Right lobe of liver (tissue), 6 donors: ENCODE results near the gene EIF2B2. TPM values are rescaled to one million over a fixed set of nuclear protein-coding genes. Genes with fewer than 3 reads are reported as not detected.

Experiments used
- ATAC-seq, 4 donors: fragments of 200-7000 bp; cut with Tn5 transposase; one replicate each; pipeline ENCODE4 v1.9.1; 2020; ENCODE audit warnings: mild to moderate bottlenecking in 4 of 4, moderate library complexity in 4 of 4
- DNase-seq, 3 donors: peaks; one replicate each; pipeline ENCODE4 v3.0.0-alpha.2; 2020
- H3K27ac ChIP-seq, 3 donors: fragments of 200-600 bp; one replicate each; pipeline ENCODE4 v1.8.0; 2022
- H3K27me3 ChIP-seq, 2 donors: fragments of 200-600 bp; one replicate each; pipeline ENCODE4 v1.8.0; 2022
- H3K36me3 ChIP-seq, 4 donors: fragments of 200-600 bp; sonication (generic) in 1 of 4; one replicate each; pipeline versions ENCODE4 v1.5.1 to v1.8.0; 2017 to 2022; ENCODE audit warnings: control low read depth in 1 of 4
- H3K4me1 ChIP-seq, 4 donors: fragments of 200-600 bp; sonication (generic) in 1 of 4; one replicate each; pipeline versions ENCODE4 v1.5.1 to v1.8.0; 2017 to 2022; ENCODE audit warnings: control low read depth in 1 of 4
- H3K4me3 ChIP-seq, 3 donors: fragments of 200-600 bp; one replicate each; pipeline ENCODE4 v1.8.0; 2022
- H3K9me3 ChIP-seq, 4 donors: fragments of 200-600 bp; sonication (generic) in 1 of 4; one replicate each; pipeline versions ENCODE4 v1.5.1 to v1.8.0; 2017 to 2022; ENCODE audit warnings: control low read depth in 1 of 4
- POLR2A ChIP-seq: fragments of 450-650 bp; IDR thresholded peaks from one replicate; pipeline ENCODE4 v1.6.1; 2017; ENCODE audit warnings: antibody characterized with exemption, mild to moderate bottlenecking
- WGBS: methylation state at CpG from one replicate; pipeline ENCODE4 v1.1.6; 2018; ENCODE audit warnings: low coverage, low lambda C conversion rate; ENCODE audit not compliant: insufficient coverage; ENCODE audit errors: missing lambda C conversion rate; 5-methylcytosine and 5-hydroxymethylcytosine counted together
- intact Hi-C, 2 donors: fragments of 100-400 bp; cut with DNase I; formaldehyde crosslinking; loops; one replicate each; pipeline versions ENCODE4 v1.11.2 to v1.14.1; 2022
- total RNA-seq, 6 experiments: library from RNA; depleted of rRNA in 2 of 6; stranded (reverse); fragments of >200 nt in 2 of 6; fragmentation: NEBNext Ultra II Directional in 3 of 6; extraction: Animal tissue kit (Norgen Biotek cat#: 25700) in 3 of 6; gene quantifications; one replicate each; pipeline versions ENCODE4 v1.1.0 to v1.2.4, GENCODE V29; 2016 to 2023
- TF ChIP-seq, protein P1 (sequence below), 4 donors: fragments of 200-600 bp in 3 of 4; fragments of 450-650 bp in 1 of 4; IDR thresholded peaks; one replicate each; pipeline versions ENCODE4 v1.5.1 to v1.8.0; 2016 to 2022; ENCODE audit warnings: antibody characterized with exemption in 4 of 4, mild to moderate bottlenecking in 2 of 4
- donor health status: DM: no; HTN: yes; CAD: no.
- donor health status: DM: no; HTN: no; CAD: no.
- donor health status: DM: no; HTN: no; CAD: no.
- donor health status: DM: no; HTN: yes; CAD: no.
- donor health status: DM: no; HTN: yes; CAD: no.

EIF2B2 gene
- total RNA-seq, 6 experiments from 2014 or later: 16.1 to 37.5 (median 20.1) TPM

DNA sequence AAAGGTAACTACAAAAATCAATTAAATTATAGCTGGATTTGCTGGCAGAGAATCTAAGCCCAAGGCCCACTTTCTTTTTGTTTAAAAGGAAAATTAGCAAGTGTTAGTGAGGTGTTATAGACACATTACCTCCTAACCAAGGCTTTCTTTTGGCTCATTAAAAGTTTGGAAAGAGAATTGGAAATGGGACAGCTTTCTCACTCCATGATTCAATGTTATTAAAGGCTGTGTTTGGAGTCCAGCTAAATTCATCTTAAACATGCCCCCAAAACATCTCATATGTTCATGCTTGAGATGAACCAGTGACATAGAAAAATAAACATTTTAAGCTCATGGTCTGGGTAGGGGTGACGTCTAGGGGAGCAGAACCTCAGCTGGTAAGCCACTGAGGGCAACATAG is 33.9 kb upstream of the EIF2B2 start:
- intact Hi-C loops: no loop called here
- ATAC-seq: no peak

GRCh38 chr14:74973003-74973653 is 29.6 kb upstream of the EIF2B2 start:
- intact Hi-C loops: no loop called here
- TF ChIP-seq POLR2A: no peak
- TF ChIP-seq, protein P1, sequence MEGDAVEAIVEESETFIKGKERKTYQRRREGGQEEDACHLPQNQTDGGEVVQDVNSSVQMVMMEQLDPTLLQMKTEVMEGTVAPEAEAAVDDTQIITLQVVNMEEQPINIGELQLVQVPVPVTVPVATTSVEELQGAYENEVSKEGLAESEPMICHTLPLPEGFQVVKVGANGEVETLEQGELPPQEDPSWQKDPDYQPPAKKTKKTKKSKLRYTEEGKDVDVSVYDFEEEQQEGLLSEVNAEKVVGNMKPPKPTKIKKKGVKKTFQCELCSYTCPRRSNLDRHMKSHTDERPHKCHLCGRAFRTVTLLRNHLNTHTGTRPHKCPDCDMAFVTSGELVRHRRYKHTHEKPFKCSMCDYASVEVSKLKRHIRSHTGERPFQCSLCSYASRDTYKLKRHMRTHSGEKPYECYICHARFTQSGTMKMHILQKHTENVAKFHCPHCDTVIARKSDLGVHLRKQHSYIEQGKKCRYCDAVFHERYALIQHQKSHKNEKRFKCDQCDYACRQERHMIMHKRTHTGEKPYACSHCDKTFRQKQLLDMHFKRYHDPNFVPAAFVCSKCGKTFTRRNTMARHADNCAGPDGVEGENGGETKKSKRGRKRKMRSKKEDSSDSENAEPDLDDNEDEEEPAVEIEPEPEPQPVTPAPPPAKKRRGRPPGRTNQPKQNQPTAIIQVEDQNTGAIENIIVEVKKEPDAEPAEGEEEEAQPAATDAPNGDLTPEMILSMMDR (IDR thresholded peaks at IDR 0.05): no peak
- peak in 2 of 3 donors; percentile 73 to 78 for DNase-seq
- Histone ChIP-seq H3K27ac (no peak overlapping the region), H3K36me3 (no peaks in the 10 kb centered on the region), H3K9me3 (no peaks in the 10 kb centered on the region), H3K4me3 (no peak overlapping the region), H3K27me3 (no peaks in the 10 kb centered on the region), H3K4me1 (no peaks in the 10 kb centered on the region)
- whole genome bisulfite sequencing: 72% methylated on average over 8 of the region's 15 CpGs
- ATAC-seq: peak; percentile 70 to 89 (median 85)

More for the DNA sequence above, 33.9 kb upstream of the EIF2B2 start:
- 33% methylated on average over 1 of the region's 1 CpG for WGBS
- Histone ChIP-seq H3K4me3 (no peak overlapping the region), H3K27ac (no peak overlapping the region), H3K4me1 (no peaks in the 10 kb centered on the region), H3K9me3 (no peaks in the 10 kb centered on the region), H3K36me3 (no peaks in the 10 kb centered on the region), H3K27me3 (no peaks in the 10 kb centered on the region)
- no peak for TF ChIP-seq POLR2A
- TF ChIP-seq, protein P1 (IDR thresholded peaks at IDR 0.05): no peak
- no peak for DNase-seq

DNA sequence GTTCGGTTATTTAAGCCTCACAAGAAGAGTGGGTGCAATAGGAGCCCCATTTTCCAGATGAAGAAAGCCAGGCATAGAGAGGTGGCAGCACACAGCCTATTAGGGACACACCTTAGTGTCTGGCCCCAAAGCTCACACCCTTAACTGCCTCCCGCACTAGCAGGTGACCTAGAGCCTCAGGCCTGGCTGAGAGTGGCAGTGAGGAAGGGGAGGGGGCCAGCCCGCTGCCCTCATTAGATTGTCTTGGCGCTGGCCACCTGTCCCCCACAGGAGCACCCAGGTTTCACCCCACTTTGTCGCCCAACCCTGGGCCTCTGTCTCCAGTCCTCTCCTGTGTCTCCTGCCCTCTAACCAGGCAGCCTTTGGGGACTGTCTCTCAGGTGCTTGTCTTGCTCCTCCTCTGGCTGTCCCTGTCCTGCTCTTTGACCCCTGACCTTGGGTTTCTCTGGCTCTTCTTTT is 28.8 kb upstream of the EIF2B2 start:
- ATAC-seq (no peak), DNase-seq (no peak)
- Histone ChIP-seq H3K9me3 (no peaks in the 10 kb centered on the region), H3K27ac (no peak overlapping the region), H3K4me3 (no peak overlapping the region), H3K27me3 (no peaks in the 10 kb centered on the region), H3K36me3 (no peaks in the 10 kb centered on the region), H3K4me1 (no peaks in the 10 kb centered on the region)
- intact Hi-C loops: no loop called here
- 100% methylated on average over 1 of the region's 5 CpGs for WGBS
- TF ChIP-seq, protein P1 (IDR thresholded peaks at IDR 0.05): no peak
- TF ChIP-seq POLR2A: no peak

- H3K9me3 ChIP-seq: no peaks in the 10 kb centered on the region
- no peak overlapping the region for H3K4me3 ChIP-seq
- H3K27me3 ChIP-seq: no peaks in the 10 kb centered on the region
- intact Hi-C loops: no loop called here
- ATAC-seq: no peak
- no peaks in the 10 kb centered on the region for H3K4me1 ChIP-seq
- H3K36me3 ChIP-seq: no peaks in the 10 kb centered on the region
- DNase-seq: peak in 1 of 3 donors; percentile 30
- 83% methylated on average over 5 of the region's 15 CpGs for WGBS
- TF ChIP-seq POLR2A: no peak
- H3K27ac ChIP-seq: no peak overlapping the region
Observed at GRCh38 chr14:74974364-74975058, 28.2 kb upstream of the EIF2B2 start.
